CD4-positive, alpha-beta T cell treated with Interleukin-12 subunit alpha and Interleukin-12 subunit beta, for 1 hour (primary cell): ENCODE measurements around the gene TMEM101.
"Not testable (repeated sequence)": the region's sequence is repeated elsewhere in the genome, so short reads cannot be mapped to it uniquely, and the experiment has no call there.

Experiments
- DNase-seq: peaks from one replicate; pipeline ENCODE4 v3.0.0-alpha.2; 2020

Gene TMEM101

GRCh38 chr17:44023545-44024270 is 8.9 kb upstream of the TMEM101 start:
- no peak for DNase-seq

GRCh38 chr17:44022246-44022645 is 7.5 kb upstream of the TMEM101 start:
- no peak for DNase-seq

- DNase-seq: not testable (repeated sequence)
Observed at GRCh38 chr17:44021227-44021626, 6.5 kb upstream of the TMEM101 start.

GRCh38 chr17:44014133-44014436 is 678 bp downstream of the TMEM101 start:
- no peak for DNase-seq

- DNase-seq: no peak
Observed at GRCh38 chr17:44012874-44013273, 1.9 kb downstream of the TMEM101 start.

GRCh38 chr17:44012391-44012790 is 2.4 kb downstream of the TMEM101 start:
- DNase-seq: no peak

GRCh38 chr17:44011876-44012275 is 2.9 kb downstream of the TMEM101 start:
- no peak for DNase-seq

GRCh38 chr17:44010966-44011647 is 3.7 kb downstream of the TMEM101 start:
- DNase-seq: no peak

GRCh38 chr17:44008205-44008909 is 6.4 kb downstream of the TMEM101 start:
- DNase-seq: no peak

GRCh38 chr17:44007346-44008204 is 7.2 kb downstream of the TMEM101 start:
- no peak for DNase-seq

GRCh38 chr17:44006598-44007345 is 8.0 kb downstream of the TMEM101 start:
- DNase-seq: peak; percentile 98

GRCh38 chr17:44006272-44006597 is 8.5 kb downstream of the TMEM101 start:
- DNase-seq: peak; percentile 26

GRCh38 chr17:44005527-44006271 is 9.1 kb downstream of the TMEM101 start:
- peak; percentile 41 for DNase-seq

GRCh38 chr17:44004761-44005526 is 9.8 kb downstream of the TMEM101 start:
- DNase-seq: peak; percentile 25

GRCh38 chr17:44004077-44004760 is 10.5 kb downstream of the TMEM101 start, which contains the start of gene NAGS:
NAGS (plus strand) TSS chr17:44004622; CDS start chr17:44004664, 42 bp downstream.
- peak; percentile 31 for DNase-seq

GRCh38 chr17:44002141-44002848 is 12.5 kb downstream of the TMEM101 start:
- DNase-seq: no peak

- no peak for DNase-seq
Observed at GRCh38 chr17:44001461-44001920, 13.3 kb downstream of the TMEM101 start.

- no peak for DNase-seq
Observed at GRCh38 chr17:44000871-44001460, 13.8 kb downstream of the TMEM101 start.
